Activated gamma-delta T cell (primary cell): Measurements from ENCODE around the gene PCDHB15.
"Not testable (repeated sequence)": the region's sequence is repeated elsewhere in the genome, so short reads cannot be mapped to it uniquely, and the experiment has no call there.

Experiments used
- DNase-seq: peaks from one replicate; lab custom pipeline; 2025; lab: John Stamatoyannopoulos, UW
- total RNA-seq, 2 donors: gene quantifications; one replicate each; lab custom pipeline; 2026; lab: John Stamatoyannopoulos, UW

Gene PCDHB15
- total RNA-seq, result 0 to 0.17 reads per million in 2 donors

DNA sequence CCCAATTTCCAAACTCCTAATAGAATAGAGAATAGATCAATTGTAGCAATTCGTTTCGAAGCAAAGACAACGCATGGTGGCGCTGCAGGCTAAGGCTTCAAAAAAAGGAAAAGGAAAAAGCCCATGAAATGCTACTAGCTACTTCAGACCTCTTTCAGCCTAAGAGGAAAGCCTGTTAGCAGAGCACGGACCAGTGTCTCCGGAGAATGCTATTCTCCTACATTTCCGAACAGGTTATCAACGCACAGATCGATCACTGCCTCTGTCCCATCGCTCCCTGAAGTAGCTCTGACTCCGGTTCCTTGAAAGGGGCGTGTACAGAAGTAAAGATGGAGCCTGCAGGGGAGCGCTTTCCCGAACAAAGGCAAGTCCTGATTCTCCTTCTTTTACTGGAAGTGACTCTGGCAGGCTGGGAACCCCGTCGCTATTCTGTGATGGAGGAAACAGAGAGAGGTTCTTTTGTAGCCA, at the start of gene PCDHB15:
Gene PCDHB15 (plus strand): TSS at position 146 of the 468 bp plus-strand sequence. CDS start 184 bp downstream, at position 330.
- DNase-seq, result no peak

DNA sequence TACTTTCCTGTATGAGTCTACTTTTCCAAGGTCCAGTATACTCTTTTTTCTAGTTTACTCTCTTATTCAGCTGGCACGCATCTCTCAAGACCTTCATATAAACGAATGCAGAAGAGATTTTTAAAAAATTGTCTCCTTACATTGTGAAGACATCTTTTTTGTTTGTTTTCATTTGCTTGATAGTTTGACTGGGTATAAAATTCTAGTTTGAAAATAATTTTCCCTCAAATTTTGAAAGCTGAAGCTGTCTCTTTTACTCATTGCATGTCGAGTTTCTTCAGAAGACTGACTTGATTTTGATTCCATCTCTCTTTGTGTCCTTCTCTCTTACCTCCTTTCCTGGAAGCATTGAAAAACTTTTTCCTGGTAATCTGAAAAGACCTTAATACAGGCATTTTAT, 48.8 kb upstream of the PCDHB15 start:
- DNase-seq, result no peak

DNA sequence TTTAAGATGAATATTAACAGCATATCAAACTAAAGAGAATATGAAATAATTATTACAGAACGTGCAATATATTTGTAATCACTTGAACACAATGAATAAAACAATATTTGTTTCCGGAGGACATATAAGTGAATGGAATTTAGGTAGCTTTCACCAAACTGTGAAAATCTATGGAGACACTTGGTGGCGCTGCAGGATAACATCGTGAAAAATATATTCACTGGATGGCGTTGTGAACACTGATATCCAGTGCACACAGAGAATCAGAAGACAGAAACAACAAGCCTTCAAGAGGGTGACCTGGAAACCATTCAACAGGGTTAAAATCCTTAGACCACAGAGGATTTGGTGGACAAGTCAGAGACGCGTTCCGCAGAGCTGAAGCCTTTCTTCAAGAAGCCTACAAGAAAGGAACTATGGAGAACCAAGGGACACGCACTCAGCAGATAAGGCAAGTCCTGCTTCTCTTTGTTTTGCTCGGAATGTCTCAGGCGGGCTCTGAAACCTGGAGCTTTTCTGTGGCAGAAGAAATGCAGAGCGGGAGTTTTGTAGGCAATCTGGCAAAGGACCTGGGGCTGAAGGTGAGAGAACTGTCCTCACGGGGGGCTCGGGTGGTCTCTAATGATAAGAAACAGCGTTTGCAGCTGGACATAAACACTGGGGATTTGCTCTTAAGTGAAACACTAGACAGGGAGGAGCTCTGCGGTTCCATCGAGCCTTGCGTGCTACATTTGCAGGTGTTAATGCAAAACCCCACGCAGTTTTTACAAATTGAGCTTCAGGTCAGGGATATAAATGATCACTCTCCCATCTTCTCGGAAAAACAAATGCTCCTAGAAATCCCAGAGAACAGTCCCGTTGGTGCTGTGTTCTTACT, 45.6 kb upstream of the PCDHB15 start, which contains the start of gene PCDHB11:
Gene PCDHB11 (plus strand): TSS at position 269 of the 877 bp plus-strand sequence. CDS start 148 bp downstream, at position 417.
- no peak for DNase-seq

DNA sequence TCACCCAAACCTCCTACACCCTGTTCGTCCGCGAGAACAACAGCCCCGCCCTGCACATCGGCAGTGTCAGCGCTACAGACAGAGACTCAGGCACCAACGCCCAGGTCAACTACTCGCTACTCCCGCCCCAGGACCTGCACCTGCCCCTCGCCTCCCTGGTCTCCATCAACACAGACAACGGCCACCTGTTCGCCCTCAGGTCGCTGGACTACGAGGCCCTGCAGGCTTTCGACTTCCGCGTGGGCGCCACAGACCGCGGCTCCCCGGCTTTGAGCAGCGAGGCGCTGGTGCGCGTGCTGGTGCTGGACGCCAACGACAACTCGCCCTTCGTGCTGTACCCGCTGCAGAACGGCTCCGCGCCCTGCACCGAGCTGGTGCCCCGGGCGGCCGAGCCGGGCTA, 44.1 kb upstream of the PCDHB15 start:
- DNase-seq, result not testable (repeated sequence)

DNA sequence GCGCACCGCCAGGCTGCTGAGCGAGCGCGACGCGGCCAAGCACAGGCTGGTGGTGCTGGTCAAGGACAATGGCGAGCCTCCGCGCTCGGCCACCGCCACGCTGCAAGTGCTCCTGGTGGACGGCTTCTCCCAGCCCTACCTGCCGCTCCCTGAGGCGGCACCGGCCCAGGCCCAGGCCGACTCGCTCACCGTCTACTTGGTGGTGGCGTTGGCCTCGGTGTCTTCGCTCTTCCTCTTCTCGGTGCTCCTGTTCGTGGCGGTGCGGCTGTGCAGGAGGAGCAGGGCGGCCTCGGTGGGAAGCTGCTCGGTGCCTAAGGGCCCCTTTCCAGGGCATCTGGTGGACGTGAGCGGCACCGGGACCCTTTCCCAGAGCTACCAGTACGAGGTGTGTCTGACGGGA, 43.5 kb upstream of the PCDHB15 start:
- not testable (repeated sequence) for DNase-seq

DNA sequence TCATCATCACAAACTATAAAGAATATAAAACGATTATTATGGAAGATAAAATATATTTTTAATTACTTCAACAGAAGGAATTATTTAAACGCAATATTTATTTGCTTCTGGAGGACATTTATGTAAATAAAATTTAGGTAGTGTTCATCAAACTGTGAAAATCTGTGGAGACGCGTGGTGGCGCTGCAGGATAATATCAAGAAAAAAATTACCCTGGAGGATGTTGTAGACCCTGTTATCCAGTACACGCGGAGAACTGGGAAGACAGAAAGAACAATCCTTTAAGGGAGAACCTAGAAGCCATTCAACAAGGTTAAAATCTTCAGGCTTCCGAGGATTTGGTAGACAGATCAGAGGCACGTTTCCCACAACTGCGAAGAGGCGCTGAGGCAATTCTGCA, 36.7 kb upstream of the PCDHB15 start, which contains the start of gene PCDHB12:
Gene PCDHB12 (plus strand): TSS at position 242 of the 400 bp plus-strand sequence. CDS start 189 bp downstream, outside the sequence.
- no peak for DNase-seq

DNA sequence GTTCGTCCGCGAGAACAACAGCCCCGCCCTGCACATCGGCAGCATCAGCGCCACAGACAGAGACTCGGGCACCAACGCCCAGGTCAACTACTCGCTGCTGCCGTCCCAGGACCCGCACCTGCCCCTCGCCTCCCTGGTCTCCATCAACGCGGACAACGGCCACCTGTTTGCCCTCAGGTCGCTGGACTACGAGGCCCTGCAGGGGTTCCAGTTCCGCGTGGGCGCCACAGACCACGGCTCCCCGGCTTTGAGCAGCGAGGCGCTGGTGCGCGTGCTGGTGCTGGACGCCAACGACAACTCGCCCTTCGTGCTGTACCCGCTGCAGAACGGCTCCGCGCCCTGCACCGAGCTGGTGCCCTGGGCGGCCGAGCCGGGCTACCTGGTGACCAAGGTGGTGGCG, 34.9 kb upstream of the PCDHB15 start:
- DNase-seq, result not testable (repeated sequence)

DNA sequence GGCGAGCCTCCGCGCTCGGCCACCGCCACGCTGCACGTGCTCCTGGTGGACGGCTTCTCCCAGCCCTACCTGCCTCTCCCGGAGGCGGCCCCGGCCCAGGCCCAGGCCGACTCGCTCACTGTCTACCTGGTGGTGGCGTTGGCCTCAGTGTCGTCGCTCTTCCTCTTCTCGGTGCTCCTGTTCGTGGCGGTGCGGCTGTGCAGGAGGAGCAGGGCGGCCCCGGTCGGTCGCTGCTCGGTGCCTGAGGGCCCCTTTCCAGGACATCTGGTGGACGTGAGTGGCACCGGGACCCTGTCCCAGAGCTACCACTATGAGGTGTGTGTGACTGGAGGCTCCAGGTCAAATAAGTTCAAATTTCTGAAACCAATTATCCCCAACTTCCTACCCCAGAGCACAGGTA, 34.3 kb upstream of the PCDHB15 start:
- DNase-seq, result not testable (repeated sequence)

DNA sequence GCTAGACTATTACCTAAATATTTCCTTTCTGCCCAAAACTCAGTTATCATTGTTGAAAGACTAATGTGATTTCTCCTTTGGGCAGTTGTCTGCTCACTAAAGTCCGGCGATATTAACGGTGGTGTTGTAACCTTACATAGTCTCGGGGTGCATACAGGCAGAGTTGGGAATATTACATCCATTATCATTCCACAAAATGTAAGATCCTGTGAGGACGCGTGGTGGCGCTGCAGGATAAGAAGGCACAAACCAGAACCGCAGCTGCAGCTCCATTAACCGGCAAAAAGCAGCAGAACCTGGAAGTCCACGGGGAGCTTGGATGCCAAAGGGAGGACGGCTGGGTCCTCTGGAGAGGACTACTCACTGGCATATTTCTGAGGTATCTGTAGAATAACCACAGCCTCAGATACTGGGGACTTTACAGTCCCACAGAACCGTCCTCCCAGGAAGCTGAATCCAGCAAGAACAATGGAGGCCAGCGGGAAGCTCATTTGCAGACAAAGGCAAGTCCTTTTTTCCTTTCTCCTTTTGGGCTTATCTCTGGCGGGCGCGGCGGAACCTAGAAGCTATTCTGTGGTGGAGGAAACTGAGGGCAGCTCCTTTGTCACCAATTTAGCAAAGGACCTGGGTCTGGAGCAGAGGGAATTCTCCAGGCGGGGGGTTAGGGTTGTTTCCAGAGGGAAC, 31.4 kb upstream of the PCDHB15 start, which contains the start of gene PCDHB13:
Gene PCDHB13 (plus strand): TSS at position 264 of the 684 bp plus-strand sequence. CDS start 205 bp downstream, at position 469.
- not testable (repeated sequence) for DNase-seq

DNA sequence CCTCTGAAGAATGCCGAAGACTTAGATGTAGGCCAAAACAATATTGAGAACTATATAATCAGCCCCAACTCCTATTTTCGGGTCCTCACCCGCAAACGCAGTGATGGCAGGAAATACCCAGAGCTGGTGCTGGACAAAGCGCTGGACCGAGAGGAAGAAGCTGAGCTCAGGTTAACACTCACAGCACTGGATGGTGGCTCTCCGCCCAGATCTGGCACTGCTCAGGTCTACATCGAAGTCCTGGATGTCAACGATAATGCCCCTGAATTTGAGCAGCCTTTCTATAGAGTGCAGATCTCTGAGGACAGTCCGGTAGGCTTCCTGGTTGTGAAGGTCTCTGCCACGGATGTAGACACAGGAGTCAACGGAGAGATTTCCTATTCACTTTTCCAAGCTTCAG, 30.6 kb upstream of the PCDHB15 start:
- not testable (repeated sequence) for DNase-seq

DNA sequence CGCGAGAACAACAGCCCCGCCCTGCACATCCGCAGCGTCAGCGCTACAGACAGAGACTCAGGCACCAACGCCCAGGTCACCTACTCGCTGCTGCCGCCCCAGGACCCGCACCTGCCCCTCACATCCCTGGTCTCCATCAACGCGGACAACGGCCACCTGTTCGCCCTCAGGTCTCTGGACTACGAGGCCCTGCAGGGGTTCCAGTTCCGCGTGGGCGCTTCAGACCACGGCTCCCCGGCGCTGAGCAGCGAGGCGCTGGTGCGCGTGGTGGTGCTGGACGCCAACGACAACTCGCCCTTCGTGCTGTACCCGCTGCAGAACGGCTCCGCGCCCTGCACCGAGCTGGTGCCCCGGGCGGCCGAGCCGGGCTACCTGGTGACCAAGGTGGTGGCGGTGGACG, 29.7 kb upstream of the PCDHB15 start:
- DNase-seq, result not testable (repeated sequence)

DNA sequence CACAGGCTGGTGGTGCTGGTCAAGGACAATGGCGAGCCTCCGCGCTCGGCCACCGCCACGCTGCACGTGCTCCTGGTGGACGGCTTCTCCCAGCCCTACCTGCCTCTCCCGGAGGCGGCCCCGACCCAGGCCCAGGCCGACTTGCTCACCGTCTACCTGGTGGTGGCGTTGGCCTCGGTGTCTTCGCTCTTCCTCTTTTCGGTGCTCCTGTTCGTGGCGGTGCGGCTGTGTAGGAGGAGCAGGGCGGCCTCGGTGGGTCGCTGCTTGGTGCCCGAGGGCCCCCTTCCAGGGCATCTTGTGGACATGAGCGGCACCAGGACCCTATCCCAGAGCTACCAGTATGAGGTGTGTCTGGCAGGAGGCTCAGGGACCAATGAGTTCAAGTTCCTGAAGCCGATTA, 29.2 kb upstream of the PCDHB15 start:
- not testable (repeated sequence) for DNase-seq

DNA sequence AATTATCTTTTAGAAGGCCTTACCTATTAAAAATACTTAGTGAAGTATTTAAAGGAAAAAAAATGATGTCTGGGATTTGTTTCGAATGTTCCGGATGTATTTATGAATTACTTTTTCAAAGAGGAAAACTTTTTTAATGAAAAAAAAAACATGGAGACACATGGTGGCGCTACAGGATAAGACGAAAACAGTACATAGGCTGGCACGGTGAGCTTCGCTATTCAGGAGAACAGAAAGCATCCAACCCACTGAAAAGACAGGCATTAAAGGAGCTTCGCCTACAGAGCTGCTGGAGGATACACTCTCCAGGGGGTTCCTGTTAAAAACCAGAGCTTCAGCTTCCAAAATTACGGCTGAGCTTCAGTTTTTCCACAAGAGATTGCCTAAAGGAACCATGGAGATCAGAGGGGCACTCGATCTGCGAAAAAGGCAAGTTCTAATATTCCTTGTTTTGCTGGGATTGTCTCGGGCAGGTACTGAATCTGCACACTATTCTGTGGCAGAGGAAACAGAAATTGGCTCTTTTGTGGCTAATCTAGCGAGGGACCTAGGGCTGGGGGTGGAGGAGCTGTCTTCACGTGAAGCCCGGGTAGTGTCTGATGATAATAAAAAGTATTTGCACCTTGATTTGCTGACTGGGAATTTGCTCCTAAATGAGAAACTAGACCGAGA, 21.9 kb upstream of the PCDHB15 start, which contains the start of gene PCDHB14:
Gene PCDHB14 (plus strand): TSS at position 232 of the 672 bp plus-strand sequence. CDS start 163 bp downstream, at position 395.
- DNase-seq, result no peak

DNA sequence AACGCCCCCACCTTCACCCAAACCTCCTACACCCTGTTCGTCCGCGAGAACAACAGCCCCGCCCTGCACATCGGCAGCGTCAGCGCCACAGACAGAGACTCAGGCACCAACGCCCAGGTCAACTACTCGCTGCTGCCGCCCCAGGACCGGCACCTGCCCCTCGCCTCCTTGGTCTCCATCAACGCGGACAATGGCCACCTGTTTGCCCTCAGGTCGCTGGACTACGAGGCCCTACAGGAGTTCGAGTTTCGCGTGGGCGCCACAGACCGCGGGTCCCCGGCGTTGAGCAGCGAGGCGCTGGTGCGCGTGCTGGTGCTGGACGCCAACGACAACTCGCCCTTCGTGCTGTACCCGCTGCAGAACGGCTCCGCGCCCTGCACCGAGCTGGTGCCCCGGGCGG, 20.4 kb upstream of the PCDHB15 start:
- DNase-seq, result not testable (repeated sequence)

DNA sequence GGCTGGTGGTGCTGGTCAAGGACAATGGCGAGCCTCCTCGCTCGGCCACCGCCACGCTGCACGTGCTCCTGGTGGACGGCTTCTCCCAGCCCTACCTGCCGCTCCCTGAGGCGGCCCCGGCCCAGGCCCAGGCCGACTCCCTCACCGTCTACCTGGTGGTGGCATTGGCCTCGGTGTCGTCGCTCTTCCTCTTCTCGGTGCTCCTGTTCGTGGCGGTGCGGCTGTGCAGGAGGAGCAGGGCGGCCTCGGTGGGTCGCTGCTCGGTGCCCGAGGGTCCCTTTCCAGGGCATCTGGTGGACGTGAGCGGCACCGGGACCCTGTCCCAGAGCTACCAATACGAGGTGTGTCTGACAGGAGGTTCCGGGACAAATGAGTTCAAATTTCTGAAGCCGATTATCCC, 19.8 kb upstream of the PCDHB15 start:
- not testable (repeated sequence) for DNase-seq

DNA sequence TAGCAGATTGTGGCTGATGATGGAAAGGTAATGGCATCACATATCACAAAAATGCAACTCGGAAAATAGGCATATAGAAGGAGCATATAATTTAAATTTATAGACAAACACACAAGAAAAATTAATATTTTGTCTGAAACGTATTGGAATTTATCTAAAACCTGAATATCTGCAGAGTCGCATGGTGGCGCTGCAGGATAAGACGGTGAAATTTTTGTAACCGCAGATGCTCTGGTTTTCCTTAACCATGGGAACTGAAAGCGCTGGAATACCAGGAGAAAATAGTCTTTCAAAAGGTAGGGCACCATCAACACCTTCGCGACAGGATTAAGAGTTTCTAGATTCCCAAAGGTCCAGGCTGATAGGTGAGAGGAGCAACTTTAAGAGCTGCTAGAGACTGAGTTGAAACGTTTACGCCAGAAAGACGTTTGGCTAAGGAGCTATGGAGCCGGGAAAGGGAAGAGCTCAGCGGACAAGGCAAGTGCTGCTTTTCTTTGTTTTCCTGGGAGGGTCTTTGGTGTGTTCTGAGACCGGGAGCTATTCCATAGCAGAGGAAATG, 11.0 kb upstream of the PCDHB15 start:
- DNase-seq, result no peak

DNA sequence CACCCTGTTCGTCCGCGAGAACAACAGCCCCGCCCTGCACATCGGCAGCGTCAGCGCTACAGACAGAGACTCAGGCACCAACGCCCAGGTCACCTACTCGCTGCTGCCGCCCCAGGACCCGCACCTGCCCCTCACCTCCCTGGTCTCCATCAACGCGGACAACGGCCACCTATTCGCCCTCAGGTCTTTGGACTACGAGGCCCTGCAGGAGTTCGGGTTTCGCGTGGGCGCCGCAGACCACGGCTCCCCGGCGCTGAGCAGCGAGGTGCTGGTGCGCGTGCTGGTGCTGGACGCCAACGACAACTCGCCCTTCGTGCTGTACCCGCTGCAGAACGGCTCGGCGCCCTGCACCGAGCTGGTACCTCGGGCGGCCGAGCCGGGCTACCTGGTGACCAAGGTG, 9.3 kb upstream of the PCDHB15 start:
- DNase-seq, result not testable (repeated sequence)

DNA sequence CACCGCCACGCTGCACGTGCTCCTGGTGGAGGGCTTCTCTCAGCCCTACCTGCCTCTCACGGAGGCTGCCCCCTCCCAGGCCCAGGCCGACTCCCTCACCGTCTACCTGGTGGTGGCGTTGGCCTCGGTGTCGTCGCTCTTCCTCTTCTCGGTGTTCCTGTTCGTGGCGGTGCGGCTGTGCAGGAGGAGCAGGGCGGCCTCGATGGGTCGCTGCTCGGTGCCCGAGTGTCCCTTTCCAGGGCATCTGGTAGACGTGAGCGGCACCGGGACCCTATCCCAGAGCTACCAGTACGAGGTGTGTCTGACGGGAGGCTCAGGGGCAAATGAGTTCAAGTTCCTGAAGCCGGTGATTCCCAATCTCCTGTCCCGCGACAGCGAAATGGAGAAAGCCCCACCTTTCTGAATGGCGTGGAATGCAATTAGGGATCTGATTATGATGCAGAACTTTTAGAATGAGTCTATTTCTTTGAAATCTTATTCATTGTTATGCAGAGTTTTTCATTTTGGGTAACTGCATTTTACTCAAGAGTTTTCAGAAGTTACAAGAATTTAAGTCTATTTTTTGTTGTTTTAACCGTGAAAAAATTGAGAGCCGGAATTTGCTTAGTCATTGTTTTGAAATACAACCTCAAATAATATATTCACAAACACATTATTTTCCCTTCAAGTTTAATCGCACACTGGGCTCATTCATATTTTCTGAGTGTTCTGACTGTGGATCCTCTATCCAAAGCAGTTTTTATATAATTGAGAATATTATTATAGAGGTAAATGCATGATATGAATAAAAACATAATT, 8.5 kb upstream of the PCDHB15 start:
- DNase-seq, result no peak

DNA sequence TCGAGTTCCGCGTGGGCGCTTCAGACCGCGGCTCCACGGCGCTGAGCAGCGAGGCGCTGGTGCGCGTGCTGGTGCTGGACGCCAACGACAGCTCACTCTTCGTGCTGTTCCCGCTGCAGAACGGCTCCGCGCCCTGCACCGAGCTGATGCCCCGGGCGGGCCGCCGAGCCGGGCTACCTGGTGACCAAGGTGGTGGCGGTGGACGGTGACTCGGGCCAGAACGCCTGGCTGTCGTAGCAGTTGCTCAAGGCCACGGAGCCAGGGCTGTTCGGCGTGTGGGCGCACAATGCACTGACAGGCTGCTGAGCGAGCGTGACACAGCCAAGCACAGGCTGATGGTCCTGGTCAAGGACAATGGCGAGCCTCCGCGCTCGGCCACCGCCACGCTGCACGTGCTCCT, 3.7 kb upstream of the PCDHB15 start:
- DNase-seq, result no peak

DNA sequence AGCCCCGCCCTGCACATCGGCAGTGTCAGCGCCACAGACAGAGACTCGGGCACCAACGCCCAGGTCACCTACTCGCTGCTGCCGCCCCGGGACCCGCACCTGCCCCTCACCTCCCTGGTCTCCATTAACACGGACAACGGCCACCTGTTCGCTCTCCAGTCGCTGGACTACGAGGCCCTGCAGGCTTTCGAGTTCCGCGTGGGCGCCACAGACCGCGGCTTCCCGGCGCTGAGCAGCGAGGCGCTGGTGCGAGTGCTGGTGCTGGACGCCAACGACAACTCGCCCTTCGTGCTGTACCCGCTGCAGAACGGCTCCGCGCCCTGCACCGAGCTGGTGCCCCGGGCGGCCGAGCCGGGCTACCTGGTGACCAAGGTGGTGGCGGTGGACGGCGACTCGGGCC, 1.8 kb downstream of the PCDHB15 start:
- not testable (repeated sequence) for DNase-seq
